HepG2 (cell line): Measurements from ENCODE around the gene SPAG9. TPM values are rescaled to one million over a fixed set of nuclear protein-coding genes. Genes with fewer than 3 reads are reported as not detected.

Source experiments
- ESRRA ChIP-seq: sonication (generic); formaldehyde crosslinking; IDR thresholded peaks from 2 replicates; pipeline ENCODE4 v1.5.1; 2020; ENCODE audit warnings: mild to moderate bottlenecking, low read depth, missing genetic modification reagents
- FOSL2 ChIP-seq: sonication (generic); formaldehyde crosslinking; IDR thresholded peaks from 2 replicates; pipeline ENCODE4 v1.4.0; 2020; ENCODE audit warnings: missing genetic modification reagents
- JUNB ChIP-seq: sonication (generic); formaldehyde crosslinking; IDR thresholded peaks from 2 replicates; pipeline ENCODE4 v1.8.0; 2022; ENCODE audit warnings: missing genetic modification reagents, mild to moderate bottlenecking, borderline replicate concordance
- KDM6A ChIP-seq: IDR thresholded peaks from 2 replicates; pipeline ENCODE4 v1.6.1; 2016; ENCODE audit warnings: low read depth
- MAFK ChIP-seq, 2 experiments: IDR thresholded peaks in 1 of 2; conservative IDR thresholded peaks in 1 of 2; 2 replicates each; pipeline ENCODE4 v1.6.1; 2011; ENCODE audit warnings: improper control_type of control experiment in 2 of 2, low read length in 2 of 2
- MXD4 ChIP-seq: IDR thresholded peaks from 2 replicates; pipeline ENCODE4 v1.6.1; 2016; ENCODE audit warnings: mild to moderate bottlenecking, missing biosample characterization, missing genetic modification reagents
- NBN ChIP-seq: fragments of 450-650 bp; conservative IDR thresholded peaks from 2 replicates; pipeline ENCODE4 v1.6.1; 2017
- NFATC3 ChIP-seq: sonication (generic); formaldehyde crosslinking; IDR thresholded peaks from 2 replicates; pipeline ENCODE4 v1.5.1; 2020; ENCODE audit warnings: mild to moderate bottlenecking, missing genetic modification reagents
- PRMT3 ChIP-seq: sonication (generic); formaldehyde crosslinking; IDR thresholded peaks from 2 replicates; pipeline ENCODE4 v1.8.1; 2022; ENCODE audit warnings: low read depth, mild to moderate bottlenecking, moderate library complexity, missing genetic modification reagents, borderline replicate concordance
- ZFP62 ChIP-seq: sonication (generic); formaldehyde crosslinking; IDR thresholded peaks from 2 replicates; pipeline ENCODE4 v1.4.0; 2020; ENCODE audit warnings: missing genetic modification reagents
- ZNF235 ChIP-seq: sonication (generic); formaldehyde crosslinking; IDR thresholded peaks from 2 replicates; pipeline ENCODE4 v1.8.1; 2023; ENCODE audit warnings: mild to moderate bottlenecking, missing genetic modification reagents, borderline replicate concordance
- ZNF460 ChIP-seq: sonication (generic); formaldehyde crosslinking; IDR thresholded peaks from 2 replicates; pipeline ENCODE4 v1.5.1; 2020; ENCODE audit warnings: missing genetic modification reagents, mild to moderate bottlenecking, borderline replicate concordance
- ZNF614 ChIP-seq: IDR thresholded peaks from 2 replicates; pipeline ENCODE4 v1.6.1; 2018; ENCODE audit warnings: missing biosample characterization, missing genetic modification reagents, inconsistent platforms, borderline replicate concordance
- ZNF746 ChIP-seq: sonication (generic); formaldehyde crosslinking; IDR thresholded peaks from 2 replicates; pipeline ENCODE4 v1.8.0; 2022; ENCODE audit warnings: mild to moderate bottlenecking, missing genetic modification reagents
- ZNF749 ChIP-seq: sonication (generic); formaldehyde crosslinking; IDR thresholded peaks from 2 replicates; pipeline ENCODE4 v1.8.0; 2022; ENCODE audit warnings: mild to moderate bottlenecking, missing genetic modification reagents, moderate library complexity, borderline replicate concordance
- ZNF773 ChIP-seq: sonication (generic); formaldehyde crosslinking; IDR thresholded peaks from 2 replicates; pipeline ENCODE4 v1.4.0; 2020; ENCODE audit warnings: missing genetic modification reagents, borderline replicate concordance
- ZNF775 ChIP-seq: sonication (generic); formaldehyde crosslinking; IDR thresholded peaks from 2 replicates; pipeline ENCODE4 v1.4.0; 2020; ENCODE audit warnings: missing genetic modification reagents, mild to moderate bottlenecking, moderate library complexity, borderline replicate concordance
- polyA plus RNA-seq, 8 experiments: library from polyadenylated mRNA; depleted of rRNA in 3 of 8; stranded (reverse) in 7 of 8; unstranded in 1 of 8; fragments of >200 nt; fragmentation: Illumina TruSeq in 4 of 8; extraction: Trizol in 4 of 8; gene quantifications; 2 replicates each; pipeline versions ENCODE4 v1.2.1 to v1.2.3, GENCODE V29; 2011 to 2016; ENCODE audit warnings: low read depth in 4 of 8, missing spikeins in 1 of 8, mixed read lengths in 1 of 8; ENCODE audit not compliant: insufficient read depth in 1 of 8
- total RNA-seq, 5 experiments: library from RNA; depleted of rRNA; stranded (reverse); fragments of >200 nt; fragmentation: Illumina TruSeq; extraction: Trizol; gene quantifications; 2 replicates each; pipeline ENCODE4 v1.2.3, GENCODE V29; 2016; ENCODE audit warnings: low read depth in 1 of 5
- TF ChIP-seq, protein P1 (sequence below): sonication (generic); formaldehyde crosslinking; IDR thresholded peaks from 2 replicates; pipeline ENCODE4 v1.8.0; 2022; ENCODE audit warnings: missing genetic modification reagents, mild to moderate bottlenecking, inconsistent platforms, borderline replicate concordance
- TF ChIP-seq, protein P2 (sequence below): sonication (generic); formaldehyde crosslinking; IDR thresholded peaks from 2 replicates; pipeline ENCODE4 v1.4.0; 2020; ENCODE audit warnings: mild to moderate bottlenecking, missing genetic modification reagents, borderline replicate concordance
- TF ChIP-seq, protein P3 (sequence below): IDR thresholded peaks from 2 replicates; pipeline ENCODE4 v1.6.1; 2016; ENCODE audit warnings: low read depth, control low read depth
- TF ChIP-seq, protein P4 (sequence below): sonication (generic); formaldehyde crosslinking; IDR thresholded peaks from 2 replicates; pipeline ENCODE4 v1.8.0; 2022; ENCODE audit warnings: missing genetic modification reagents, mild to moderate bottlenecking, moderate library complexity, borderline replicate concordance
- TF ChIP-seq, protein P5 (sequence below): sonication (generic); formaldehyde crosslinking; IDR thresholded peaks from 2 replicates; pipeline ENCODE4 v1.5.0; 2020; ENCODE audit warnings: missing genetic modification reagents

SPAG9 gene
- total and polyA plus RNA-seq, 2 of the 13 experiments (the other 11 are each of a cell fraction or from before 2014, with no cell fraction given) = 43.2 to 78.6 TPM

DNA sequence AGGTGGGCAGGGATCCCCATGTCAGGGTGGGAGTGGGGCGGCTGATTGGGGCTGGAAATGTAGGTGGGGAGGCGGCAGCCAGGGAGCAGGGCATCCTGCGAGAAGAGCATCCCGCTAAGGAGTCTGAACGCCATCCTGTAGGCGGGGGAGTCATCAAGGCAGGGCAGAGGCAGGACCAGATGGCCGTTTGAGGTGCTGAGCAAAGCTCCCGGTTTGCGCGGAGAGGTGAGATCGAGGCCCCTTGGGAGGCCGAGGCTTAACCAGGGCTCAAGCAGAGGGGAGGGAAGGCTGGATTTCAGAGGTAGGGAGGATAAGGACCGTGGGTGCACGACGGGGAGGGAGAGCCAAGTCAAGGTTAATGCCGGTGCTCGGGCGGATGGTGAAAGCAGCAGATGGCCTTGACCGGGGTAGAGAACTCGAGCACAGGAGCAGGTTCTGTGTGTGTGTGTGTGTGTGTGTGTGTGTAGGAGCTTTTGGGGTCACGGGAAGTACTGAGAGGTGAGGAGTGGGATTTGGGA is 45.1 kb upstream of the SPAG9 start (continued):
- TF ChIP-seq, protein P1, sequence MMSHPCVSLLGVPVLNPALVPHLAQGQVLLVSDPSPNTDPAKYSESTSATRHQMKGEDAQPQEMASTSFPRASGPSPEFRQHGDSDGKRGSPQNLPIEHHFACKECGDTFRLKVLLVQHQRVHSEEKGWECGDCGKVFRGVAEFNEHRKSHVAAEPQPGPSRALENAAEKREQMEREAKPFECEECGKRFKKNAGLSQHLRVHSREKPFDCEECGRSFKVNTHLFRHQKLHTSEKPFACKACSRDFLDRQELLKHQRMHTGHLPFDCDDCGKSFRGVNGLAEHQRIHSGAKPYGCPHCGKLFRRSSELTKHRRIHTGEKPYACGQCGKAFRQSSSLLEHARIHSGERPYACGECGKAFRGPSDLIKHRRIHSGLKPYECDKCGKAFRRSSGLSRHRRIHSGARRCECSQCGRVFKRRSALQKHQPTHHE = no peak; the same call in 1 of the 2 replicates
- no peak for TF ChIP-seq MXD4
- no peak for TF ChIP-seq ZNF749 (CRISPR knock-in tag)
- TF ChIP-seq ZNF773 = no peak
- TF ChIP-seq PRMT3 (CRISPR knock-in tag) = no peak
- TF ChIP-seq ZNF460 (CRISPR knock-in tag) = no peak
- TF ChIP-seq ZNF746 (CRISPR knock-in tag) = peak; percentile 35; the same call in 1 of the 2 replicates
- TF ChIP-seq, protein P2, sequence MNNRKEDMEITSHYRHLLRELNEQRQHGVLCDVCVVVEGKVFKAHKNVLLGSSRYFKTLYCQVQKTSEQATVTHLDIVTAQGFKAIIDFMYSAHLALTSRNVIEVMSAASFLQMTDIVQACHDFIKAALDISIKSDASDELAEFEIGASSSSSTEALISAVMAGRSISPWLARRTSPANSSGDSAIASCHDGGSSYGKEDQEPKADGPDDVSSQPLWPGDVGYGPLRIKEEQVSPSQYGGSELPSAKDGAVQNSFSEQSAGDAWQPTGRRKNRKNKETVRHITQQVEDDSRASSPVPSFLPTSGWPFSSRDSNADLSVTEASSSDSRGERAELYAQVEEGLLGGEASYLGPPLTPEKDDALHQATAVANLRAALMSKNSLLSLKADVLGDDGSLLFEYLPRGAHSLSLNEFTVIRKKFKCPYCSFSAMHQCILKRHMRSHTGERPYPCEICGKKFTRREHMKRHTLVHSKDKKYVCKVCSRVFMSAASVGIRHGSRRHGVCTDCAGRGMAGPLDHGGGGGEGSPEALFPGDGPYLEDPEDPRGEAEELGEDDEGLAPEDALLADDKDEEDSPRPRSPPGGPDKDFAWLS (CRISPR knock-in tag) = no peak
- TF ChIP-seq, protein P3, sequence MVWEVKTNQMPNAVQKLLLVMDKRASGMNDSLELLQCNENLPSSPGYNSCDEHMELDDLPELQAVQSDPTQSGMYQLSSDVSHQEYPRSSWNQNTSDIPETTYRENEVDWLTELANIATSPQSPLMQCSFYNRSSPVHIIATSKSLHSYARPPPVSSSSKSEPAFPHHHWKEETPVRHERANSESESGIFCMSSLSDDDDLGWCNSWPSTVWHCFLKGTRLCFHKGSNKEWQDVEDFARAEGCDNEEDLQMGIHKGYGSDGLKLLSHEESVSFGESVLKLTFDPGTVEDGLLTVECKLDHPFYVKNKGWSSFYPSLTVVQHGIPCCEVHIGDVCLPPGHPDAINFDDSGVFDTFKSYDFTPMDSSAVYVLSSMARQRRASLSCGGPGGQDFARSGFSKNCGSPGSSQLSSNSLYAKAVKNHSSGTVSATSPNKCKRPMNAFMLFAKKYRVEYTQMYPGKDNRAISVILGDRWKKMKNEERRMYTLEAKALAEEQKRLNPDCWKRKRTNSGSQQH (CRISPR knock-in tag) = 0 out of 2 replicates have a peak, but pooled peaks have one; percentile 15
- TF ChIP-seq FOSL2 (CRISPR knock-in tag) = no peak
- TF ChIP-seq, protein P4, sequence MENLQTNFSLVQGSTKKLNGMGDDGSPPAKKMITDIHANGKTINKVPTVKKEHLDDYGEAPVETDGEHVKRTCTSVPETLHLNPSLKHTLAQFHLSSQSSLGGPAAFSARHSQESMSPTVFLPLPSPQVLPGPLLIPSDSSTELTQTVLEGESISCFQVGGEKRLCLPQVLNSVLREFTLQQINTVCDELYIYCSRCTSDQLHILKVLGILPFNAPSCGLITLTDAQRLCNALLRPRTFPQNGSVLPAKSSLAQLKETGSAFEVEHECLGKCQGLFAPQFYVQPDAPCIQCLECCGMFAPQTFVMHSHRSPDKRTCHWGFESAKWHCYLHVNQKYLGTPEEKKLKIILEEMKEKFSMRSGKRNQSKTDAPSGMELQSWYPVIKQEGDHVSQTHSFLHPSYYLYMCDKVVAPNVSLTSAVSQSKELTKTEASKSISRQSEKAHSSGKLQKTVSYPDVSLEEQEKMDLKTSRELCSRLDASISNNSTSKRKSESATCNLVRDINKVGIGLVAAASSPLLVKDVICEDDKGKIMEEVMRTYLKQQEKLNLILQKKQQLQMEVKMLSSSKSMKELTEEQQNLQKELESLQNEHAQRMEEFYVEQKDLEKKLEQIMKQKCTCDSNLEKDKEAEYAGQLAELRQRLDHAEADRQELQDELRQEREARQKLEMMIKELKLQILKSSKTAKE (CRISPR knock-in tag) = peak; percentile 65; the same call in 1 of the 2 replicates
- TF ChIP-seq NBN = peak; percentile 88; the same call in 1 of the 2 replicates
- TF ChIP-seq MAFK (conservative IDR thresholded peaks at IDR 0.05 in 1 of 2, IDR thresholded peaks at IDR 0.05 in 1 of 2; ENCODE audit: low read length in 2 of 2) = no peak
- TF ChIP-seq ZFP62 (CRISPR knock-in tag) = no peak
- TF ChIP-seq KDM6A = no peak
- TF ChIP-seq NFATC3 (CRISPR knock-in tag) = no peak
- no peak for TF ChIP-seq ESRRA (CRISPR knock-in tag)
- TF ChIP-seq, protein P5, sequence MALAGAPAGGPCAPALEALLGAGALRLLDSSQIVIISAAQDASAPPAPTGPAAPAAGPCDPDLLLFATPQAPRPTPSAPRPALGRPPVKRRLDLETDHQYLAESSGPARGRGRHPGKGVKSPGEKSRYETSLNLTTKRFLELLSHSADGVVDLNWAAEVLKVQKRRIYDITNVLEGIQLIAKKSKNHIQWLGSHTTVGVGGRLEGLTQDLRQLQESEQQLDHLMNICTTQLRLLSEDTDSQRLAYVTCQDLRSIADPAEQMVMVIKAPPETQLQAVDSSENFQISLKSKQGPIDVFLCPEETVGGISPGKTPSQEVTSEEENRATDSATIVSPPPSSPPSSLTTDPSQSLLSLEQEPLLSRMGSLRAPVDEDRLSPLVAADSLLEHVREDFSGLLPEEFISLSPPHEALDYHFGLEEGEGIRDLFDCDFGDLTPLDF = no peak
- no peak for TF ChIP-seq JUNB
- no peak for TF ChIP-seq ZNF235 (CRISPR knock-in tag)
- TF ChIP-seq ZNF775 (CRISPR knock-in tag) = no peak
- no peak for TF ChIP-seq ZNF614
